ENCODE results near the gene FBXO4.

GRCh38 chr5:41940641-41941040 lies 15.6 kb downstream of the FBXO4 start:
- no peak for TF ChIP-seq CTCF (conservative IDR thresholded peaks at IDR 0.05; ENCODE audit: low read depth in 2 of 2)
- no peak for TF ChIP-seq REST (IDR thresholded peaks at IDR 0.05; ENCODE audit: unreplicated experiment)
- no peak for TF ChIP-seq POLR2AphosphoS5 (IDR thresholded peaks at IDR 0.05; ENCODE audit: low read depth)
- no peak for TF ChIP-seq CREB1 (CRISPR knock-in tag; IDR thresholded peaks at IDR 0.05; ENCODE audit: low read depth)
- TF ChIP-seq JUNB (IDR thresholded peaks at IDR 0.05; ENCODE audit: unreplicated experiment): no peak
- no peak for TF ChIP-seq EZH2phosphoT487 (IDR thresholded peaks at IDR 0.05; ENCODE audit: unreplicated experiment)
- TF ChIP-seq EZH2 (IDR thresholded peaks at IDR 0.05; ENCODE audit: low read depth, unreplicated experiment): no peak
- no peak for TF ChIP-seq STAT1 (IDR thresholded peaks at IDR 0.05; ENCODE audit: unreplicated experiment)

All from GM23338 (cell line).